ENCODE results near the gene FAM240B.

DNA sequence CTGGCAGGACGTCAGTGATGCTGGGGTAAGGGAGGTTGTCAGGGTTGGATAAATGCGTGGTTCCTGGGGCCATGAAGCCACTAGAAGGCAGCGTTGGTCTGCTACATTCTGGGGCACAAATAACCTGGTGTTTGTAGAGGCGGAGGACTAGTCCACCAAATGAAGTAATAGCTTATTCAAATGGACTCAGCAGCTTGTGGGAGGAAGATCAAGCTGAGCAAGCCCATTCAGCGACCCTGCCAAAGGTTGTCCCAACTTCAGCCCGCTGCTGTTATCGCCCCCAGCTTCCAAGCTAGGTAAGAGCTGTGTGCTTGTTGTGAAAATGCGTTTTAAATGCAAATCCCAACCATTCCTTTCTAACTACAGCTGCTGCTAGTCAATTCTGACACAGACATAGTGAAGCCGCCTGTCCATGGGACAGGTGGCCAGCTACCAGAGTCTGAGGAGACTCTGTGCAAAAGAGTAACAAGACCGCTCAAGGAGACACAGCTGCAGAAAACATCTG lies 7.6 kb upstream of the FAM240B start:
- TF ChIP-seq, protein P1, sequence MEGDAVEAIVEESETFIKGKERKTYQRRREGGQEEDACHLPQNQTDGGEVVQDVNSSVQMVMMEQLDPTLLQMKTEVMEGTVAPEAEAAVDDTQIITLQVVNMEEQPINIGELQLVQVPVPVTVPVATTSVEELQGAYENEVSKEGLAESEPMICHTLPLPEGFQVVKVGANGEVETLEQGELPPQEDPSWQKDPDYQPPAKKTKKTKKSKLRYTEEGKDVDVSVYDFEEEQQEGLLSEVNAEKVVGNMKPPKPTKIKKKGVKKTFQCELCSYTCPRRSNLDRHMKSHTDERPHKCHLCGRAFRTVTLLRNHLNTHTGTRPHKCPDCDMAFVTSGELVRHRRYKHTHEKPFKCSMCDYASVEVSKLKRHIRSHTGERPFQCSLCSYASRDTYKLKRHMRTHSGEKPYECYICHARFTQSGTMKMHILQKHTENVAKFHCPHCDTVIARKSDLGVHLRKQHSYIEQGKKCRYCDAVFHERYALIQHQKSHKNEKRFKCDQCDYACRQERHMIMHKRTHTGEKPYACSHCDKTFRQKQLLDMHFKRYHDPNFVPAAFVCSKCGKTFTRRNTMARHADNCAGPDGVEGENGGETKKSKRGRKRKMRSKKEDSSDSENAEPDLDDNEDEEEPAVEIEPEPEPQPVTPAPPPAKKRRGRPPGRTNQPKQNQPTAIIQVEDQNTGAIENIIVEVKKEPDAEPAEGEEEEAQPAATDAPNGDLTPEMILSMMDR (conservative IDR thresholded peaks at IDR 0.05; ENCODE audit: low read length): no peak
- no peak for TF ChIP-seq EZH2phosphoT487 (IDR thresholded peaks at IDR 0.05; ENCODE audit: borderline replicate concordance)

Measured in Loucy (cell line).